ENCODE data around the gene P2RX4.

- no peak for TF ChIP-seq CTCF (IDR thresholded peaks at IDR 0.05)
- TF ChIP-seq POLR2A (IDR thresholded peaks at IDR 0.05) = no peak
These were observed 4.3 kb downstream of the P2RX4 start for GRCh38 chr12:121214166-121214777.

All from right lobe of liver (tissue), 4 donors.